Urinary bladder (tissue), 4 donors: ENCODE data around the gene LEF1. TPM values are rescaled to one million over a fixed set of nuclear protein-coding genes. Genes with fewer than 3 reads are reported as not detected.

Experiments
- DNase-seq: peaks from one replicate; pipeline ENCODE4 v3.0.0-alpha.2; 2015; ENCODE audit errors: extremely low spot score
- H3K27ac ChIP-seq: one replicate; pipeline ENCODE4 v1.5.1; 2013; ENCODE audit warnings: low read depth, mild to moderate bottlenecking, moderate library complexity
- H3K36me3 ChIP-seq: one replicate; pipeline ENCODE4 v1.6.1; 2013; ENCODE audit warnings: mild to moderate bottlenecking, moderate library complexity; ENCODE audit not compliant: insufficient read depth
- H3K4me1 ChIP-seq: one replicate; pipeline ENCODE4 v1.6.1; 2013; ENCODE audit warnings: mild to moderate bottlenecking, moderate library complexity; ENCODE audit not compliant: insufficient read depth
- H3K4me3 ChIP-seq: one replicate; pipeline ENCODE4 v1.5.1; 2013; ENCODE audit warnings: low read depth, low read length
- WGBS: extraction: QIAGEN DNeasy Blood & Tissue Kit; methylation state at CpG from one replicate; pipeline ENCODE4 v1.1.7; 2013; 5-methylcytosine and 5-hydroxymethylcytosine counted together
- polyA plus RNA-seq: library from polyadenylated mRNA; stranded (reverse); fragments of 200-250 nt; gene quantifications from one replicate; pipeline ENCODE4 v1.2.3, GENCODE V29; 2013
- total RNA-seq: library from RNA; depleted of rRNA; stranded (reverse); fragments of >200 nt; gene quantifications from one replicate; pipeline ENCODE4 v1.2.3, GENCODE V29; 2014
- donor health status: healthy with polysubstance abuse.
- donor health status: healthy.

Gene LEF1
- total and polyA plus RNA-seq, 2 donors = 7.7 to 9.5 TPM

DNA sequence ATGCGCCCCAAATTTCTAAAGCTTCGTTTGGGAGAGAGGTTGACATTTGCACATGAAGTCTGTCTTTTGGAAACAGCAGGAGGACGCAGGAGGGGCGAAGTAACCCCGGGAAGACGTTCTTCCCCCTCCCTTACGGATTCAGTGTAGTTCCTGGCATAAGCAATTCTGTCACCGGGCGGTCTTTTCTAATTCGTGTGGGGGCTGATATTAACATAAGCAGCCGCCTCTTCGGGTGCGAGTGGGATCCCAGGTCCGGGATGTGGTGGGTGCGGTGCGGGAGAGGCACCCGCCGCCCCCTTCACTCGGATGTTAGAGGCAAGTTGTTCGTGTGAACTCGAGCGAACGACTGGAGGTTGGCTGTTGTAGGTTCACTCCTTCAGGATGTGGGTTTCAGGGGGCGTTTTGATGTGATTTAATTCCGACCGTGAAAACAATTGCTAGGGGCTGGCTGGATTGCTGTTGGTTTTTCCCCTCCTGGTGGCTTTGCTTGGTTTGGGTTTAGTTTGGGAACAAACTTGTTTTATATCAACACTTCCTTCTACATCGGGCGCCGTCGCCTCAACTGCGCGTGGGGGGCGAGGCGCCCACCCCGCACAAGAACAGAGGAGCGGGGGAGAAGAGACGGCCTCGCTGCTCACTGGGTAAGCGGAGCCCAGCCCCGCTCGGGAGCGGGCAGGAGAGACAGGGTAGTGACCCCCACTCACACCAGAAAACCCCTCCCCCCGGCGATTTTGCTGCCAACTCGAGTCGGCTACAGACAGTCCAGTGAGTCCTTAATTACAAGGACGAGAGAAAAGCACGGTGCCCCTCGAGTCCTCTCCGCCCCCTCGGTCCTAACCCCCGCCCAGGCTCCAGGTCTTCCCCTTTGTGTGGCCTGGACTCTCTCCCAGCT is 2.9 kb upstream of the LEF1 start:
- Histone ChIP-seq H3K4me3 (peak overlapping the region; percentile 51), H3K4me1 (peaks cover 3% of the 10 kb centered on the region), H3K36me3 (no peaks in the 10 kb centered on the region), H3K27ac (peak overlapping the region; percentile 49)
- no peak for DNase-seq
- 7% methylated on average over 52 of the region's 52 CpGs for WGBS

GRCh38 chr4:108170631-108171338 is 2.1 kb upstream of the LEF1 start:
- WGBS = 16% methylated on average over 8 of the region's 8 CpGs
- H3K36me3 ChIP-seq = no peaks in the 10 kb centered on the region
- DNase-seq = no peak
- peaks cover 3% of the 10 kb centered on the region for H3K4me1 ChIP-seq
- no peak overlapping the region for H3K4me3 ChIP-seq
- no peak overlapping the region for H3K27ac ChIP-seq

DNA sequence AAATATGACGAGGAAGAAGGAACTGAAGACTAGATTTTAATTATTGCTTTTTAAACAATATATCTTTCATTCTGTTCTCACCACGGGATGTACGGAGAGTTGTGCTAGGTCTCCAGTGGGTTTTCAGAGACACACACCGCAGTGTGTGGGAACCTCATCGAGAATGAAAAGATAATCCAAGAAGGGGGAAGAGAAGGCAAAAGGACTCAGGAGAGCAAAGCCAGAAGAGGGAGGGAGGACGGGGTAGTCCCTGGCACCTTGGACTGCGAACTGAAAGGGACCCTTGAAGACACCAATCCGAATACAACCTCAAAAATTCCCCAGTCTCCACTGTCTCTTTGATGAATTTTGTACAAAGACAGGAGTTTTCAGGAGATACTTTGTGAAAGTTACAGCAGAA is 932 bp upstream of the LEF1 start:
- Histone ChIP-seq H3K36me3 (no peaks in the 10 kb centered on the region), H3K27ac (no peak overlapping the region), H3K4me3 (no peak overlapping the region), H3K4me1 (peaks cover 3% of the 10 kb centered on the region)
- 24% methylated on average over 8 of the region's 8 CpGs for WGBS
- DNase-seq = no peak

GRCh38 chr4:108168160-108168670 is 517 bp downstream of the LEF1 start:
- H3K4me1 ChIP-seq = peaks cover 3% of the 10 kb centered on the region
- no peaks in the 10 kb centered on the region for H3K36me3 ChIP-seq
- under 1% methylated on average over 30 of the region's 30 CpGs for WGBS
- no peak for DNase-seq
- H3K4me3 ChIP-seq = peak overlapping the region; percentile 72
- peak overlapping the region; percentile 42 for H3K27ac ChIP-seq

DNA sequence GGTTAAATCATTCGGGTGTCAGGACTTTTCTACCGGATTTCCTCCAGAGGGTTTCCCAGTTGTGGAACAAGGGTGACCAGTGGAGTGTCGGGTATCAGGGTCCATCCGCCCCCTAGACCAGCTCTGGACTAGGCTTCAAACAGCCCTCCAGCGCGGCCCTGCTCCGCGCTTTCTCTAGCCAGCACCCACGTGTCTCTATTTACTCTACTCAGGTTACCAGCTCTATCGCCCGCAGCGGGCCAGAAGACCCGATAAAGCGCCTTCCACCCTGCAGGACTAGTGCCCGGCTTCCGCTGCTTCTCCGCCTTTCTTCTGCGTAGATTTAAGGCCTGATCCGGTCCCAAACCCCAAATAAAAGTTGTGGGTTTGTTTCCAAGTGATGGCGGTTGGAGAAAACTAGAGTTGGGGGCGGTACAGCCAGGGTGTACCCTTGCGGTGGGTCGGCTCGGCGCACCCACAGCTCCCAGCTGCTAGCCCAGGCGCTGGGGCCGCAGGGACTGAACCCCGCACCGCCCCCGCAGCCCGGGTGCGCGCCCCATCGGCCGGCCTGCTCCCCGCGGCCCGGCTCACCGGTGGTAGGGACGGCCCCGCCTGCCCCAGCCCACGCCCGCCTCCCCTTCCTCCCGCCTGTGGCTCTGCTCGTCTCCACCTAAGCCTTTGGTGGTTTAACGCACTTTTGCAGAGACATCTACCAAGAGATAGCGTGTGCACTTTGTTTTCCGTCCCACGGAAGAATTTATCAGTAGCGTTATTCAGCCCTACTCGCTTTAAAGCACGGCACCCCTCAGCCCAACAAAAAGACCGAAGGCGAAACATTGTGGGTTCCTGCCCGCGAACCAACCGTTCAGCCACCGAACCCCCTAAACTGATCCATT is 2.1 kb downstream of the LEF1 start:
- 3% methylated on average over 58 of the region's 58 CpGs for WGBS
- DNase-seq = no peak
- Histone ChIP-seq H3K27ac (no peak overlapping the region), H3K36me3 (no peaks in the 10 kb centered on the region), H3K4me1 (peaks cover 3% of the 10 kb centered on the region), H3K4me3 (peak overlapping the region; percentile 72)

DNA sequence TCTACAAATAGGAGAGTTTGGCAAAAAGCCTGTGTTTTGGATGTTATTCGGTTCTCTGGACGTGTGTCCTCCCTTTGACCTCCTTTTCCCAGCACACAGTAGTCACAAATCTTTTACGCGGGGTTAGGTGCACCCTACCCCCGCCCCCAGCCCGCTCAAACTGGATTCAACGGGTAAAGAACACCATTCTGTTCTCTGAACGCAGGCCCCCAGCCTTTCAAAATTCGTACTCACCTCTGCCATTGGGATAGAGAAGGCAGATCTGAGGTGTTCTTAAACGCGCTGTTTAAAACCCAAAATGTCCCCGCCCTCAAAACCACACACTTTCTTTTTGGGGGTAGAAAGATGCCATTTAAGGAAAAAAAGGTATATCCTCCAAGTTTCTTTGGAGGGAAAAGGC is 2.7 kb downstream of the LEF1 start:
- no peak for DNase-seq
- H3K36me3 ChIP-seq = no peaks in the 10 kb centered on the region
- H3K4me3 ChIP-seq = peak overlapping the region; percentile 72
- 30% methylated on average over 12 of the region's 12 CpGs for WGBS
- no peak overlapping the region for H3K27ac ChIP-seq
- H3K4me1 ChIP-seq = peaks cover 3% of the 10 kb centered on the region

- Histone ChIP-seq H3K36me3 (no peaks in the 10 kb centered on the region), H3K4me1 (peaks cover 3% of the 10 kb centered on the region), H3K4me3 (peak overlapping the region; percentile 72), H3K27ac (no peak overlapping the region)
- WGBS = 53% methylated on average over 10 of the region's 10 CpGs
- DNase-seq = no peak
Observed at GRCh38 chr4:108165586-108165985, 3.1 kb downstream of the LEF1 start.

DNA sequence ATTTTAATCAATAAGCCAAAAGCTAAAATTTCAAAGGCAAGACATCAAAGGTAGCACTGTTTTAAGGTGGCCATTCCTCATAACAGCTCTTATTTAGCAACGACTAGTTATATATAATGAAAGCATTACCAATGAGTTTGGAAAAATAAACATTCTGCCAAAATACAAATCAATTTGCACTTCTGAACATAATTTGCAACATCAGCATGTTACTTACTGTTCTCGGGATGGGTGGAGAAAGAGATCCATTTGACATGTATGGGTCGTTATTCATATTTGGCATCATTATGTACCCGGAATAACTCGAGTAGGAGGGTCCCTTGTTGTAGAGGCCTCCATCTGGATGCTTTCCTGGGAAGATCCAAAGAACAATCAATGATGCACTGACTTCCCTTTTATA is 5.4 kb downstream of the LEF1 start:
- H3K4me1 ChIP-seq = no peaks in the 10 kb centered on the region

DNA sequence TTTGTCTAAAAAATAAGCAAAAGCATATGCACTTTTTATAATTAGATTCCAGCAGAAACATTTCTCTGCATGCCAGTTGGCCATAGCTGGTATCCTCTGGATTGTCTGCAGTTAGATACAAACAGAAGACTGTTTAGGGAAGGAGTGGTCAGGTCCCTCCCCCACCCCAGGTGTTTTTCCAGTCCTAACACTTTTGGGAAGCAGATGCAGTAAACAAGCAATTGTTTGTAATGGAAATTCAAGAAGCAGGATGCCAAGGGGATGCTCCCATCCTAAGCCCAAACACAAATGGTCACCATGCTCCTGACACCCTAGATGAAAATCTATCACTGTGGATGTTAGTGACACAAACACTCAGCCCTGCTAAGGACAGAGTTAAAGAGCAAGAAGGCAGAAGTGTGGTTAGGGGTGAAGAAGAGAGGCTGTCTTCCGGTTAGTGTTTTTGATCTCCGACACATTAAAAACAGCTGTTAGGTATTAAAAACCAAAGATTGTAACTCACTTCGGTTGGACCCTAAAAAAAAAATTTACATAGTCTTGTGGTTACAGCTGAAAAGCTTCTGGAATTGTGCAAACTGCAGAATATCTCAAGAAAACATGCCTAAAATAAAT is 7.9 kb downstream of the LEF1 start:
- WGBS = 39% methylated on average over 3 of the region's 3 CpGs

More for the DNA sequence above, 5.4 kb downstream of the LEF1 start:
- H3K36me3 ChIP-seq = no peaks in the 10 kb centered on the region
- DNase-seq = no peak
- WGBS = 77% methylated on average over 5 of the region's 5 CpGs
- no peak overlapping the region for H3K4me3 ChIP-seq
- no peak overlapping the region for H3K27ac ChIP-seq

GRCh38 chr4:108159845-108160244 is 8.9 kb downstream of the LEF1 start:
- Histone ChIP-seq H3K36me3 (peaks cover 2% of the 10 kb centered on the region), H3K4me1 (no peaks in the 10 kb centered on the region), H3K27ac (no peak overlapping the region), H3K4me3 (no peak overlapping the region)
- DNase-seq = no peak
- 64% methylated on average over 5 of the region's 5 CpGs for WGBS

More for the DNA sequence above, 7.9 kb downstream of the LEF1 start:
- Histone ChIP-seq H3K4me1 (no peaks in the 10 kb centered on the region), H3K36me3 (peaks cover 2% of the 10 kb centered on the region), H3K4me3 (no peak overlapping the region), H3K27ac (no peak overlapping the region)
- no peak for DNase-seq

DNA sequence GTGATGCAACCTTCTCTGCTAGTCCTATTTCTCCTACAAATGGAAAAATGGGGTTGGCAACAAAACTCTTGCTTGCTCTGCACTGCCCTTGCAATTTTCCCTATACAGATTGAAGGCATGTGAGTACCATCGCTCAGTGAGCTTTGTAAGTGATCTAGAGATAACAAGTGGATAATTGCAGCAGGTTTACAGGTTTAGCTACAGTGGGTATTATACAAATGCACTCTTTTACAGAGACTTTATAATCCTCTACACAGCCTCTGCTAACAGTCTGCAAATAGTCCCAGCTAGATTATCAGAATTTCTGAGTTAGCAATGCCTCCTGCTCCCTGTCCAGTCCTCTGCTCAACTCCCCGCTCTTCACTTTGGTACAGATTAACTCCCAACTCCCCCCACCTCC is 11.1 kb downstream of the LEF1 start:
- Histone ChIP-seq H3K27ac (no peak overlapping the region), H3K4me3 (no peak overlapping the region), H3K4me1 (no peaks in the 10 kb centered on the region), H3K36me3 (peaks cover 2% of the 10 kb centered on the region)
- DNase-seq = no peak
- WGBS = 58% methylated on average over 2 of the region's 2 CpGs

DNA sequence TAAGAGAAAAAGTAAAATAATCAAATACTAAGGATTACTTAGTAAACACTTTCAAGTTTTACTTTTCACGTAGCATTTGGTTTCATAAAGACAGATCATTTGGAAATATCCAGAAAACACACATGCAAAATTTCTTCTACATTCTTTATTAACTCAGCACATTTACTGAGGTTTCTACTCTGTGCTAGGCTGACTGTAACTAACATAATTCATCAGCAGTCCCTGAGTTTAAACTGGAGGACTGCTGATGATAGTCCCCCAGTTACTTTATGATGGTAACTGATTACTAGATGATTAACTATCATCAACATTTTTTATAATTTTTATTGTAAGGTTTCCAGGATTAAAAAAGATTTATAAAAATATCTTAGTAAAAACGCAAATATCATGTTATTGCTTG is 12.3 kb downstream of the LEF1 start:
- no peaks in the 10 kb centered on the region for H3K4me1 ChIP-seq
- WGBS = 55% methylated on average over 2 of the region's 2 CpGs
- DNase-seq = no peak
- no peak overlapping the region for H3K4me3 ChIP-seq
- H3K27ac ChIP-seq = no peak overlapping the region
- peaks cover 2% of the 10 kb centered on the region for H3K36me3 ChIP-seq

GRCh38 chr4:108155373-108155772 is 13.4 kb downstream of the LEF1 start:
- no peak for DNase-seq
- H3K4me1 ChIP-seq = no peaks in the 10 kb centered on the region
- peaks cover 2% of the 10 kb centered on the region for H3K36me3 ChIP-seq
- H3K27ac ChIP-seq = no peak overlapping the region
- no peak overlapping the region for H3K4me3 ChIP-seq
- 52% methylated on average over 7 of the region's 7 CpGs for WGBS
